Middle frontal gyrus (tissue), 1 donor: ENCODE data around the gene STIMATE.

Experiments
- DNase-seq: peaks from one replicate; pipeline ENCODE4 v3.0.0-alpha.2; 2015; ENCODE audit warnings: low spot score; ENCODE audit errors: extremely low spot score

The STIMATE gene

DNA sequence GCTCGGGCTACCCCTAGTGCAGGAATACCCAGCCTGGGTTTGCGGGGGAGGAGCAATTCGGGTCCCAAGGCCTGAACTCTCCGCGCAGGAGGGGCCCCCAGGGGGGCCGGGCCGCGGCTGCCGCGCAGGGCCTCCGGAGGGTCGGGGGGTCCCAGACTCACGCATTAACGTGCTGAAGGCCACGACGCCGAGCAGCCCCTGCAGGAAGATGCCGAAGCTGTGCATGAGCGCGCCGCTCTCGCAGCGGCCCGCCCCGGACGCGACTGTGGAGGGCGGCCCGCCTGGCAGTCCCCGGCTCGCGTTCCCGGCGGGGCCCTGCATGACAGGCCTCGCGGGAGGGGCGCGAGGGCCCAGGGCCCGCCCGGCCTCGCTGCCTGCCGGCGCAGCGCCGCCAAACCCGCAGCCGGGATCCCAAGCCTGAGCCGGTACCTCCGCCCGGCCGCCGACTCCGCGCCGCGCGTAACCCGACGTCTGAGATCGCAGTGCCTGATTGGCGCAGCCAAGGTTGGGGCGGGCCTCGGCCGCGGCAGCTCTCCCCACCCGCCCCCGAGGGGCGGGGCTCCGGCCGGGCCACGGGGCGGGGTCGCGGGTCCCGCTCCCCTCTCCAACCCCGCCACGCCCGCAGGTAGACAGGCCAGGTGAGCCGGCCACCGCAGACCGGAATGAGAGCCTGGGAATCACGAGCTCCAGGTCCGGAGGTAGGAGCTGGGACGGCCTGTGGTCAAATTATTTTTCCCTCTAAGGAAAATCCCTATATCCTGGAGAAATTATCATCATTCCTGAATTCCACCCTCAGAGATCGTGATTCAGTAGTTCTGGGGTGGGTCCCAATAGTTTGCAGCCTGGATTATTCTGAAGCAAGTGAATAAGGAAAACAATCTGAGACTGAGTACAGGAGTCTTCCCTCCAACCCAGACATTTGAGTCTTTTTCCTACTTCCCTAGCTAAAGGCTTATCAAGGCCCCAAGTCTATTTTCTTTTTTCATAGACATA is at the start of gene STIMATE:
Gene STIMATE, minus strand, starts transcription at position 419 of the 993 bp plus-strand sequence. Its CDS starts 98 bp downstream, at position 321.
- peak; percentile 88 for DNase-seq

DNA sequence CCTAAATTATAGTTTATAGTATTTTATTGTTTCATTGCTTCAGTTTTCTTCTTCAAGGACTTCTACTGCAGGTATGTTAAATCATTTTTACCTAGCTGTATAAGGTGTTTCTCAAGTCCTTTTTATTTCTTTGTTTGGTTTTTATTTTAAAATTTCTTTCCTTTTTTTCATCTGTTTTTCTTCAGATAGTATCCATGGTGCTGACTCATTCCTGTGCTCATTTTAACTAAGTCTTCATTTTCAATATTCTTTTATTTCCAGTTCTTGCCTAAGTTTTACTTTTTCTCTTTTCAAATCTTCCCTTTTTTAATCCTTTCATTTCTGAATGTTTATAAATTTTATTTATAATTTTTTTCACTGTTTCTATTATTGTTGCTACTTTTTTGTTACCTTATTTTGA is 42.3 kb upstream of the STIMATE start:
- DNase-seq, result no peak

DNA sequence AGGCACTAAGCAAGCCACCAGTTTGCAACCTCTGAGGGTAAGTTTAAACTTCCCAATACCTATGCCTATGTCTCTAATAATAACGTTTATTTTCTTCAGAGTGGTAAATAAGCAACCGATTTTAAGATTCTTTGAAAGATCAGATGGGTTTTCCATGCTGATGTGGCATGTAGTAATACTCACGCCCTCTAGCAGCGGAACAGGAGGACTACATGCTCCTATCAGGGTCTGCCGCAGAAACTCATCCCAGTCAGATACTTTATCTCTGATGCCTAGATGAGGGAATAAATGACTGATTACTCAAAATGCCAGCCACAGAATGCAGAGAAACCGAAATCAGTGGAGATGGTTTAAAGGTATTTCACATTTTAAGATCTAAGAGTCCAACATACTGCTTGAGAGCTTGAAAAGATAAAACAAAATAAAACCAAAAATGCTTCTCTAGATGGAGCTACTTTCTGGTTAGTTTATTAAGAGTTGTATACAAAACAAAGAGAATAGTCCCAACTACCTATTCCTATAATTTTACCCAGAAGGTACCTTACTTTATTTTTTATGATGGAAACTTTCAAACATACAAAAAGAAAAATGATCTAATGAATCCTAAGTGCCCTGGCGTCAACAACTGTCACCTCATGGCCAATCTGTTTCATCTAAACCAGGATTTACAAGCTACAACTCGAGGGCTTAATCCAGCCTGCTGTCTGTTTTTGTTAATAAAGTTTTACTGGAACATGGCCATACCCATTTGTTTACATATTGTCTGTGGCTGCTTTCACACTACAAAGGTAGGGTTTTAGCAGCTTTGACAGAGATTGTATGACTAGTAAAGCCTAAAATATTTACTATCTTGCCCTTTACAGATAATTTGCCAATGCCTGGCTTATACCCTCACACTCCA is 37.5 kb upstream of the STIMATE start:
- DNase-seq, result peak; percentile 39

DNA sequence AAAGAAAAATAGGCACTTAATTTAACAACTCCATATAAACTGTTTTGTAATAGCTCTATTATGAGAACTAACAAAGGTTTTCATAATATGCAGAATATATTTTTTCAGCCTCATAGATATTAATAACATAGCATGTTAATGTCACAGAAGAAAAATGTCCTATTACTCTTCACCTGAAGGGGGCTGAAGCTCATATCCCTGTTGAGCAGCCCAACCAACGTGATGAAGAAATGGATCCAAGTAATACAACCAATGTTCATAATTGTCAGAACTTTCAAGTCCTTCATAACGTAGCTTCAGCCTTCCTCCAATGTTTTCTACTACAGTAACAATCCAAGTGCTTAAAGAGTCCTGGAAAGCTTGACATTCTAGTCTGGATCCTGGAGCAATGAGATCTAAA is 34.5 kb upstream of the STIMATE start:
- no peak for DNase-seq

DNA sequence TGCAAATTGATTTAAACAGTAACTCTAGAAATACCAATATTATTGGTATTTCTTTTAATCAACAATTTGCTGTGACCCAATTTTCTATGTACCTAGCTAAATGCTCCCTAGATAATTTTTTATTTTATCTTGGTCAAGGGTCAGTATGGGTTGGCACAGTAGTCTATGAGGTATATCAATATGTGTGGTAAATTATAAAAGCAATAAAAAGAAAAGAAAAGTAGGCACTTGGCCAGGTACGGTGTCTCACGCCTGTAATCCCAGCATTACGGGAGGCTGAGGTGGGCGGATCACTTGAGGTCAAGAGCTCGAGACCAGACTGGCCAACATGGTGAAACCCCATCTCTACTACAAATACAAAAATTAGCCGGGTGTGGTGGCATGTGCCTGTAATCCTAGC is 34.0 kb upstream of the STIMATE start:
- no peak for DNase-seq

DNA sequence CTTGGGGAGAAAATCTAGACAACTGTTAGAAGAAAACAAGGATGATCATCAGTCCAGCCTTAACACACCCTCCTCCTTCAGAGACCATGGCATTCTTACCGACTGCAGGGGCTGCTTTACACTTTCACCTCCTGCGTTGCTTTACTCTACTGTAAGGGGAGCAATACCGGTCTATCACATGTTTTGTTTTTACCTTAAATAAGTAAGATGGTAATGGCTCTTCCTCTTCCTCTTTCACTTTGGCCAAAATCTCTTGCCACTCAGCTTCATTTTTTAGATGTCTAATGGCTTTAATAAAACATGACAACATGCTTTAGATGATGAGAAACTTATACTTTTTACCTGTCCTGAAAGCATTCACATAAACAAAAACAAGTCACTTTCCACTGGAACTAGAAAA is 33.4 kb upstream of the STIMATE start:
- no peak for DNase-seq

DNA sequence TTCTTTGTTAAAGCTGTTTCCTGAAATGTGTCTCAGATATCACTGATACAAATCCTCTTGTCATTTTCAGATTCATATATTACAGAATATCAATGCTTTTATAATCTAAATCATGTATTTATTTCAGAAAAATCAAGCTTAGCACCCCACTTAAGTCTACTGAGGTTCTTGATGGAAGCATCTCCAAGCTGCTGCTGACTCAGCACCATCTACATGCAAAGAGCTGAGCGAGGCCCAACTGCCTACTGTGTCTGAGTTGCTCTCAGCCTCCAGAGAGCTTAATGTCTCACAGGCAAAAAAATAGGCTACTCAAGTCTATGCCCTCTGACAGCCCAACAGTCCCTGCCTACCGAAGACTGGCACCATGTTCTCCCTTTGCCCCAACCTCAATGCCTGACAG is 29.2 kb upstream of the STIMATE start:
- no peak for DNase-seq

DNA sequence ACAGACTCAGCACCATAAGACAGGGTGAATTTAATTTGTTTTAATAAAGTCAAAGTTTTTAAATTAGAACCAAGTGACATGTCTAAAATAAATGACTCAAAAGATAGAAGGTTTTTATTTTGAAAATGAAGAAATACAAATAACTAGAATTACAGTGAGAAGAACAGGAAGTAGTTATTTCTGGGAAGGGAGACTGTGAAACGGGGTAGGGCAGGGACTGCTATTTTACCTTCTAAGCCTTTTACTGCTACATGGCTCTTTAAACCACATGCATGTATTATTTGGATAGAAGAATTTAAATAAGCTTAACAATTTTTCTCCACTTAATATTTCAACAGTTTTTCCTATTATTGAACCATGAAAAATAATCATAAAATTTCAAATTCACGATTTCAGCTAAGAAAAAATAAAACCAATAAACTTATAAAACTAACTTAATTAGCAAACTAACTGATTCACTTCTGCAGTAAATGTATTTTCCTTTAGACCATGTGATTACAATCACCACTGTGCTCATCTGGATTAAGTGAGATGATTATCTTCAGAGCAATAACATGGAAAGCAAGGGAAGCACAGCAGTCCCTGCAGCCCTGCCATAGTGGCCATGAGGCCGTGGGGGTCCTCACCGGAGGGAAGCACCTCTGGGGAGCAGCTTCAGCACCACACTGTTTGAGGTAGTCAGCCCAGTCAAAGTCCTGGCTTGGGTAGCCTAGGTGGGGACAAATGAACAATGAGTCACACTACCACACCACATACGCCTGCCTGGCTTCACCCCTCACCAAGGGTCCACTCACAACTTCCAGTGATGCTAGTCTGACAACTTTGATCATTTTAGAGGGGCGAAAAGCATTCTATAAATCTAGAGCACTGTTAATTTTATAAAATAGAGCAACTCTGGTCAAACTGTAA is 28.3 kb upstream of the STIMATE start:
- no peak for DNase-seq

DNA sequence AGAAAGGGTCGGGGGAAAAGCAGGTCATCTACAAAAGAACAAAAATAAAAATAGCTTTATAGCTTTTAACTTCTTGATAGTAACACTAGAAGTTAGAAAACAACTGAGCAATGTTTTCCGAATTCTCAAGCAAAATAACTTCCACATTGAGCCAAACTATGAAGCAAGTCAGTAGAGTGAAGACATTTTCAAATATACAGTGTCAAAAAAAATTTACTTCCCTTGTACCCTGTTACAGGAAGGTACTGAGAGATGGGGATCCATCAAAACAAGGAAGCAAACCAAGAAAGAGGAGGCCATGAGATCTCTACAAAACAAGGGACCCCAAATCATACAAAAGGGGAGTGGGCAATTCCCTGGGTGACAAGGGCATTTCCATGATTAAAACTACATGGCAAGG is 26.6 kb upstream of the STIMATE start:
- DNase-seq, result no peak

DNA sequence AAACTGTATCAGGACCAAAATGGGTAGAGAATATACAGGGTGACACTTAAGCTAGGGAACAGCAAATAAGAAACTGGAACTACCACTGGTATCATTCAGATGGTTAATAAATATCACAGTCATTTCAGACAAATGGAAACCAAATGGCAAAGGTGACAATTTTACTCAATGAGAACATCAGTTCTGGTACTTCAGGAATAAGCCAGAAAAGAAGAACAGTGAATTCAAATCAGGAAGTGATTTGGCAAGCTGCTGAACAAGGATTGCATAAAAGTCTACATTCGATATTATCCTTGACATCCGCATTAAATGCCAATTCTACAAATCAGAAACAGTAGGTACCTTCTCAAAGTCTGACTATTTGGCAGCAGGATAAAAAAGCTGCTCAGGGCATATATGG is 23.5 kb upstream of the STIMATE start:
- DNase-seq, result no peak

DNA sequence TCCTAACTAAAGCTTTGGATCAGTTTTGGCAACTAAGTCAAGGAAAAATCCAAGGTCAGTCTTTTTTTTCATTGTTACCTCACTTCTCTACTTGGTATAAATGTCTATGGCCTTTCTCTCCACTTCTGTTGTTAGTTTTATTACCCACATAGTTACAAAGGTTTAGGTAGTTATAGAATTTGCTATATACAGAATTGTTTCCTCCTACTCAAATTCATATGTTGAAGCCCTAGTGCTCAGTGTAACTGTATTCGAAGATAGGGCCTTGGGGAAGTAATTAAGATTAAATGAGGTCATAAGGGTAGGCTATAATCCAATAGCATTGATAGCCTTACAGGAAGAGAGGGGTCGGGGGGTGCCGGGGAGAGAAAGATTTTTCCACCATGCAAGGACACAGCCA is 19.7 kb upstream of the STIMATE start:
- no peak for DNase-seq

DNA sequence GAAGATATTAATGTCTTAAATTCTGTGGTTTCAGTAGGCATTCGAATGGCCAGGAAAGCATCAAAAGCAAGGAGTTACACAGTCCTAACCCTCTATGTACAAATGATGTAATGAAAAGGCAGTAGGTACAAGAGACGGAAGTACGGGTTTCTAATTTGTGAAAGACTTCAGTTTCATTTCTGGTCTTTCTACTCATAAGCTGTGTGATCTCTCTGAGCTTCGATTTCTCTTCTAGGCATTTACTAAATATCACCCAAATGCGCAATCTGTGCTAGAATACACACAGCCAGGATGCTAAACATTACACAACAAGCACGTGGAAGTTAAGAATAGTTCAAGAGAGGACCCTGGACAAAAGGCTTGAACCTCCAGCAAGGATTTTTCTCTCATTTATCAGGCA is 17.9 kb upstream of the STIMATE start:
- DNase-seq, result no peak

DNA sequence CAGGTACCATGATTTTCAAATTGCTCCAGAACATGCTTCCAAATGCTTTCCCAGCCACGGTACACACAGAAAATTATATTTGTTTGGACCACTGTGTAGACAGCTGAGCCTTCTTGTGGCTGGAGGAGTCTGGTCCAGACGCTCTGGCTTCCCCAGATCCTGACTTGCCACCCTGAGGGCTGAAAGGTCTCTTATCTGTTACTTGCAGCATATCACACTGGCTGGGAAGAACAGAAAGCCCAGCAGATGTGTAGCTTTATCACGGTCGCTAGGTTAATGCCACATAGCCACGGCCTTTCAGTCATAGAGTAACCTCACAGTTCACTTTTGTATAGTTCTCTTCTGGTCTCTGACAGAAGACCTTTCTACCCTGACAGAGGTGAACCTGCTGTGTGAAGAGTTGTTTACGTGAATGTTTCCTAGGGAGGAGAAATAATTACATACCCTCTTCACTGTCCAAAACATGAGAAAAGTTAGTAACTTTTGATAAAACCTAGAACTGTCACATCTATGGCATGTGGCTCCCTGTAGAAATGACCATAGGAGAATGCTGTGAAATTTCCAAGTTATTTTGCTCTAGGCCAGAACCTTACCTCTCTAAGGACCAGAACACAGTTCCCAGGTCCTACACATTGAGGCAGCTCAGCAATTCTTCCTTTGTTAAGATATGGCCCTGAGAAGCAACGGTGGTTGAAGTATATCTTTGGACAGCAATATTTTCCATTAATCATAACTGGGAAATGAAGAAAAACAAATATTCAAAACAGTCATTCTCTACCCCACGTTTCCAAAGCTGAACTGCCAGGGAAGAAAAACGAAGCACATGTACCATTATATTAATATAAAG is 15.8 kb upstream of the STIMATE start:
- DNase-seq, result no peak

DNA sequence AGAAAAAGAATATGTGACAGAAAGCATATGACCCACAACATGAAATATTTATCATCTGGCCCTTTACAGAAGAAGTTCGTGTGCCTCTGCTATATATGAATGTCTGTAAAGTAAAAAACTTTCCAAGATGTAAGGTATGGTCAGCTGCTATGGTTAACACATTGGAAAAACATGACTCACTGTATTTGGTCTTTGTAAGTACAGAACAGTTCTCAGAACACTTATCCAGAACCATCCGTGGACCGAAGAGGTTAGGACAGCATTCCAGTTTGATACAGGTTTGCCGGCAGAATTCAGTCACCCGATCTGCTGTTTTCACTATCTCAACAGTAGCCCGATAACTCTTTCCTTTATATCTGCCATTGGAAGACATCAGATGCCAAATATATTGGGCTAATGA is 13.5 kb upstream of the STIMATE start:
- no peak for DNase-seq

DNA sequence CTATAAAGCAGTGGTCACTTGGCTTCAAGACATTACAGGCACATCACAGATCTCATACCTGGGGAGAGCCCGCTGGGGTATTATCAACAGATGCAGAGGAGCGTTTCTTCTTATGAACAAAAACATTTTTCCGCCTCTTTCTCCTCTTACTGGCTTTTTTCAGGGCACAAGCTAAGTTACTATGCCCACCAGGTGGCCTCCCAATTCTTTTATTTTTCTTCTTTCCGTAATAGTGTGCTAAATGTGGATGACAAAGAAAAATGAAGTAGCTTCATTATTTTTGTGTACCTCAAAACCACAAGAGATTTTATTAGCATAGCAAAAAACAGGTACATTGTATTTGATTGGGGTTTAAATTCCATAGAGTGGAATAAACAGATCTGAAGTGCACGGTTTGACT is 10.1 kb upstream of the STIMATE start:
- DNase-seq, result no peak

DNA sequence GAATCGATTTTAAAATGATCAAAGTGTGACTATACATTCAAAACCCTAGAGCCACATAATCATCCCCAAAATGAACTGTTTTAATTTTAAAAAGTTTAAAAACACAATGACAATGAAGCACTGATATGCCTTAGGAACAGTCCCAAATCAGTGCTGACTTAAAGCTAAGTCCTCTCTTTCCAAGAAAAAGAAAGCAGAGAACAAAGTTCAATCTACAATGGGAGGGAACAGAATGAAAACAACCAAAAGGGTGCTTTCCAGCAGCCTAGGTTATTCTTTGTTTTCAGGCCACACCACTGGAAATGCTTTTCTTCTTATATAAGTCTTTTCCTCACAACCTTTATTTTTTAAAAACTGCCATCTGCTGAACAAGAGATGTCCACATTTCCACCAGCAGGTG is 7.2 kb upstream of the STIMATE start:
- DNase-seq, result no peak

DNA sequence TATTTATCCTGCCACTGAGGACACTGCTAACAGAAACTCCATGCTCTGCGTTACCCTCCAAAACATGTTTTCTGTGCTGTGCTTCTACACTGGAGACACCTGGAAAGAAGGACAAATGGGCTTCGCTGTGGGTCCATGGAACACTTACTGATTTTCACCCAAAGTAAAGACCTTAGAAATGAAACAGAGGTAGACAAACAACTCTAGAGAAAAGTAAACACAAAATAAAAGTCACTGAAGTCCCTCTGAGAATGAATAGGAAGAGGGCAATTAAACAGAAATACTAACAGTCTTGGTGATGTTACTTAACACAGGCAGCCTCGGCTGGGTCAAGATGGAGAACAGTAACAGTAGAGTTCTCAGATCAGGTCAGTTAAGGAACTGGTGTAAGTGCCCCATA is 6.7 kb upstream of the STIMATE start:
- no peak for DNase-seq

DNA sequence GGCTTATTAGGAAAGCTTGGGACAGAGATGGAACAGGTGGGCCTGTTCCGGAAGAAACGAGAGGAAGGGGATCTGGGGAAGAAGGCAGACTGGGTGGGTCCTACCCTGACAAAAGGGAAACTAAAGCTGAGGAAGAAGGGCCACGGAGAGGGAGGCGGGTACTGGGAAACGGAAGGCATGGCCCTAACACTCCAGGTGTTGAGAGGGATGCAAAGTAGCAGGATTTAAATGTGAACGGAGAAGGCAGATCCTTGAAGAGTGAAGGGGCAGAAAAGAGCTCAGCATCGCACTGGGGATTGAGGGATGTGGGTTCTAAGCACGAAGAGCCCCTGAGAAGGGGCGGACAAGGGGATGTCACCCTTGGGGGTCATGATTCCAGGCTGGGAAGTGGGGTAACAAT is 735 bp downstream of the STIMATE start:
- DNase-seq, result no peak

DNA sequence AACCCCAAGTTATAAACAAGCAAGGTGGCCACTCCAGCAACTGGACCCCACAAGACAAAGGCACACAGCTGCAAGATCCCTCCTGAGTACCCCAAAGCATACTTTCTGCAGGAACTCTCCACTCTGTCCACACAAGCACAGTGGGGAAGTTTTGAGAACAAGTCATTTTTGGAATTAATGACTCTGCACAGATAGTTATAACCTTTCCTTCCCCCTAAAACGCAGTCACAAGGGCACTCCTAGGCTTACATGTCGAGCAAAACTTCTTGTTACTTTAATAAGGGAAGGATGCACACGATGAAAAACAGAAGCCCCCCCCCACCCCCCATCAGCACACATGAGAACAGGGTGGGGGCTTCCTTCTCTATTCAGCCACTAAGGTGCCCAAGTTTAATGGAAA is 1.2 kb downstream of the STIMATE start:
- no peak for DNase-seq

DNA sequence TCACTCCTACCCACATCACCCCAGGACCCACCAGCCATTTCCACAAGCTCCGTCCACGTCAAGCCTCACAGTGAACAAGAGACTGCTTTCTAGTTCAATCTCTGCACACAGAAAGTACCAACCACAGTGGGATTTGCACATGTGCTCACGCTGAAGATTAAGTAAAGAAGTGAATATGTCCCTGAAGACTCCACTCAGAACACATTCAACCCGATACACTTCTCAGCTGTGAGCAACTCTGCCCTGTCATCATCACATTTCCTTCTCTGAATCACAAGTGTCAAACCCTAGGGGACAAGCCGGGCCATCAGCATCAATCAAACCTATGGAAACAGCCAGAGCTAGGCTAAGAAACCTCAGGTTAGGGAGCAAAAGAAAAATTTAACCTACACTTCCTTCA is 1.9 kb downstream of the STIMATE start:
- no peak for DNase-seq
